T-helper 17 cell (primary cell): ENCODE measurements around the gene TLE7. TPM values are rescaled to one million over a fixed set of nuclear protein-coding genes. Genes with fewer than 3 reads are reported as not detected.

Experiments used
- ATAC-seq: fragments of 150-1000 bp; cut with Tn5 transposase; 2 replicates; pipeline ENCODE4 v1.10.0; 2021; ENCODE audit warnings: mild to moderate bottlenecking, moderate library complexity
- DNase-seq, 3 donors: peaks; one replicate each; pipeline versions ENCODE4 v3.0.0 to v3.0.0-alpha.2; 2020 to 2021
- H3K9me3 ChIP-seq: one replicate; pipeline ENCODE4 v1.7.0; 2013; ENCODE audit warnings: low read length, mild to moderate bottlenecking; ENCODE audit not compliant: control insufficient read depth, poor library complexity, severe bottlenecking
- H3K27ac Mint-ChIP-seq: one replicate; pipeline ENCODE4 v1.8.0; 2022; ENCODE audit warnings: mild to moderate bottlenecking, moderate library complexity, mixed read lengths
- H3K27me3 Mint-ChIP-seq: one replicate; pipeline ENCODE4 v1.8.0; 2022; ENCODE audit warnings: mixed read lengths
- H3K36me3 Mint-ChIP-seq: one replicate; pipeline ENCODE4 v1.8.0; 2022; ENCODE audit warnings: low read depth, mixed read lengths
- H3K4me1 Mint-ChIP-seq: one replicate; pipeline ENCODE4 v1.8.0; 2022; ENCODE audit warnings: mild to moderate bottlenecking, mixed read lengths
- H3K4me3 Mint-ChIP-seq: one replicate; pipeline ENCODE4 v1.8.0; 2022; ENCODE audit warnings: mild to moderate bottlenecking, moderate library complexity, mixed read lengths
- total RNA-seq, 4 donors: library from RNA in 2 of 4; stranded (reverse) in 2 of 4; gene quantifications; one replicate each; pipeline ENCODE4 v1.2.3 and lab custom pipeline; 2022 to 2026

Gene TLE7
- total RNA-seq (not detected), total RNA-seq (lab: John Stamatoyannopoulos, UW) (0 reads per million in 2 donors)

DNA sequence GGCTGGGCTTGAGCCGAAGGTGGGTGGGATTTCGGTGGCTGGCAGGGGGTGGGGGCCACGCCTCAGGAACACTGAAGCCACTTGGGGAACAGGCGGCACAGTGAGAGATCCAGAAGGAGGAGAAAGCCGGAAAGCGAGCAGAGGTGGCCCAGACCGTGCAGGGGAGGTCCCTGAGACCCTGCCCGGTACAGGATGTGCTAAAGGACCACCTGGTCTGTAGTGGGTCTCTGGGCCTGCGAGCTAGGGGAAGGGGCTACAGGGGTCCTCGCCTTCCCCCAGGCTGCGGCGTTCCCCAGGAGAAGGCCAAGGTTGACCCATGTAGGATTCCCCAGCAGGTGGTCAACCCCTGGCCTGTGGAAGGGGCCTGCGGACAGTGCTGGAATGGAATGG is at the start of gene TLE7:
TLE7 (minus strand) TSS at position 4 of the 390 bp plus-strand sequence. CDS start 8,730 bp downstream, outside the sequence.
- Mint-ChIP-seq H3K27ac (no peak within 1 kb of the TSS), H3K4me3 (no peak within 1 kb of the TSS), H3K27me3 (peaks cover 20% of the 10 kb centered on the region), H3K4me1 (no peaks in the 10 kb centered on the region), H3K36me3 (peaks cover 3% of the 10 kb centered on the region)
- ATAC-seq (no peak), DNase-seq (no peak)
- peaks cover 7% of the 10 kb centered on the region for H3K9me3 ChIP-seq

DNA sequence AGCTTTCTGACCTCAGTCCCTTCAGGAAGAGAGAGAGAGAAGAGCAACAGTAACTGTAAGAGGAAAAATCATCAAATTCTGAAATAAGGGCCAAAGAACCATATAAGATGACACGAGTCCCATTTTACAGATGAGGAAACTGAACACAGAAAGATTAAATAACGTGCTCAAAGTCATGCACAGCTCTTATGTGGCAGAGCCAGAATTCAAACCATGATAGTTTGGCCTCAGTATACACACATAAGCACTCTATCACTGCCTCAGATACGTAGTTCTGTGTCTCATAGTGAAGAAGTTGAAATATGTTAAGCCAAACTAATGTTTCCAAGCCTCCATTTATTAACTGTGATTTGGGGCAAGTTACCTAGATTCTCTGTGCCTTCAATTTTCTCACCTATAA is 49.2 kb upstream of the TLE7 start:
- Mint-ChIP-seq H3K4me1 (no peaks in the 10 kb centered on the region), H3K4me3 (no peak overlapping the region), H3K27me3 (peaks cover 15% of the 10 kb centered on the region), H3K36me3 (no peaks in the 10 kb centered on the region), H3K27ac (no peak overlapping the region)
- DNase-seq (no peak), ATAC-seq (no peak)
- H3K9me3 ChIP-seq: no peaks in the 10 kb centered on the region

DNA sequence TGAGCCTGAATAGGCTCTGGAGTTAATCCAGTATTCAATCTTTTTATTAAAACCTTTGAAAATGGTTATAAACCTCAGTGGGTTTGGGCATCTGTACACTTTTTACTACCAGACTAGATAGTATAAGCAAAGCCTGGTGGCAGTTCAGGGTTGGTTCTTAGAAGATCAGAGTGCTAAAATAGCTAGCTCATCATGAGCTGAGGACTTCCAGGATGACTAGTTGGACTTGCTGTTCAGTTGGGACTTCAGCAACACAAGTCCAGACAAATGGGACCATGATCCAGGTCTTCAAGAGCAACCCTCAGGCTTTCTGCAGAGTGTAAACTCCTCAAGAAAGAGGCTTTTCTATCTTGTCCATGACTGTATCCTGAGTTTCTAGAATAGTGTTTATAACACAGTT is 48.5 kb upstream of the TLE7 start:
- H3K4me1 Mint-ChIP-seq: no peaks in the 10 kb centered on the region

DNA sequence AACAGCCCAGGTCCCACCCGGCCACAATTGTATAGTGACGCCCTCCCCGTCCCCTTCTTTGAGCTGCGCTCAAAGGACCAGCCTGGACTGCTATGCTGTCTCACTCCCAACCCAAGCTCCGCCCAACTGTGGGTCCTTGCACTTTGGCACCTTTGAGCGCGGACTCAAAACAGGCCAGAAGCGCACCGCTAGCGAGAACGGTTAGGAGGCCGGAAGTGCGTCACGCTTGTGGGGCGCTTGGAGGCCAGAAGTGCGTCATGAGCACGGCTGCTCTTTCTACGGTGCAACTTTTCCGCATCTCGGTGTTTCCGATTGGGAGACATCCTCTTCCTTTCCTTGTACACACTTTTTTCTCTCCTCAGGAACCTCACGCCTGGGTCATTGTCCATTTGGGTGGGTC is 47.3 kb upstream of the TLE7 start, which contains the start of gene ZNF19:
ZNF19 (minus strand) TSS at position 203 of the 400 bp plus-strand sequence. CDS start 7,210 bp downstream, outside the sequence.
- H3K27me3 Mint-ChIP-seq: peaks cover 15% of the 10 kb centered on the region
- ATAC-seq: no peak
- no peak for DNase-seq
- H3K36me3 Mint-ChIP-seq: no peaks in the 10 kb centered on the region
- H3K27ac Mint-ChIP-seq: no peak within 1 kb of the TSS
- no peaks in the 10 kb centered on the region for H3K9me3 ChIP-seq
- H3K4me3 Mint-ChIP-seq: no peak within 1 kb of the TSS
- peaks cover 4% of the 10 kb centered on the region for H3K4me1 Mint-ChIP-seq

More for the DNA sequence above, 48.5 kb upstream of the TLE7 start:
- Mint-ChIP-seq H3K27ac (no peak overlapping the region), H3K4me3 (no peak overlapping the region), H3K36me3 (no peaks in the 10 kb centered on the region), H3K27me3 (peaks cover 15% of the 10 kb centered on the region)
- no peaks in the 10 kb centered on the region for H3K9me3 ChIP-seq
- no peak for ATAC-seq
- DNase-seq: no peak

DNA sequence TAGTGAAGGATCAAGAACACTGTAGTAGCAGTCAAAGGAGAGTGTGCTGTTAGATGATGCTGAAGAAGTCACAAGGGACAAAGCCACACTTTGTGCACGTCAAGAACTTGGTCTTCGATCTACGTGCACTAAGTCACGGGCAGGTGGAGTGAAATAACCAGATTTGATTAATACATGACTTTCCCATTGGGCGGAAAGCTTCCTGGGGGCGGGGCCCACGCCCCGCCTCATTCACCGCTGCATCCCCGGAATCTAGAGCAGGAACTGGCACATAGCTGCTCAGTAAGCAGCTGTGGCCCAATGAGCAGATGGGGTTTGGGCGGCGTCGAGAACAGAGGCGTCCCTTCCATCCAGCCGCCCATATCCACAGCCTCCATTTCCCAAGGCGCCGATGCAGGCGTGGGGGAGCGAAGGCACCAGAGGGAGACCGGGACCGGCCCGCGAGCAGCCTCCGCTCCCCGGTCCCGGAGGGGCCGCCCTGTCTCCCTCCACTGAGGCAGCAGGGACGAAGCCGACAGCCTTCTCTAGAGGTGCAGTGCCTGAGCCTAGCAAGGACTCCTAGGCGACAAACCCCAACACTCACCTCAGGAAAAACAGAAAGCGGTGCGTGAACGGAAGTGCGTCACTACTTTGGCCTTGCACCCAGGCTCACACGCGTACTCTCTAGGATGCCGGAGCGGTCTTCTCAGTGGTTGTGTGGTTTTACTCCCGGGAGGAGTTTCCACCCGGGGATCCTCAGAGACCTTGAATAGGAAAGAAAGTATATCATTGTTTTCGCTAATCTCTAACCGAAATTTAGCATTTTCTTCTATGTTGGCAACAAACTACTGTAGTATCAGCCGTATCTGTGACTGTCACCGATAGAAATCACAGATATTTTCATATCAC is 42.4 kb upstream of the TLE7 start:
- H3K4me3 Mint-ChIP-seq: peak overlapping the region; percentile 90
- H3K9me3 ChIP-seq: no peaks in the 10 kb centered on the region
- H3K36me3 Mint-ChIP-seq: peaks cover 7% of the 10 kb centered on the region
- H3K4me1 Mint-ChIP-seq: peaks cover 17% of the 10 kb centered on the region
- DNase-seq (peak; percentile 55 to 75 (median 64)), ATAC-seq (peak; percentile 88)
- peaks cover 10% of the 10 kb centered on the region for H3K27me3 Mint-ChIP-seq
- H3K27ac Mint-ChIP-seq: peak overlapping the region; percentile 95

DNA sequence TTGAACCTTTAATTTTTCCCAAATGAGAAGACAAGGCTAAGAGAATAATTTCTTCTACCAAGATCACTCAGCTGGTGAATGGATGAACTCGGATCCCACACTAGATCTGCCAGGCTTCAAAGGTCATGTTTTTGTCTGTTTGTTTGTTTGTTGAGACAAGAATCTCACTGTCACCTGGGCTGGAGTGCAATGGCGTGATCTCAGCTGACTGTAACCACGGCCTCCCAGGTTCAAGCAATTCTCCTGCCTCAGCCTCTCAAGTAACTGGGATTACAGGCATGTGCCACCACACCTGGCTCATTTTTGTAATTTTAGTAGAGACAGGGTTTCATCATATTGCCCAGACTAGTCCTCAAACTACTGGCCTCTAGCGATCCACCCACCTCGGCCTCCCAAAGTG is 40.7 kb upstream of the TLE7 start:
- Mint-ChIP-seq H3K27me3 (peaks cover 6% of the 10 kb centered on the region), H3K4me1 (peaks cover 18% of the 10 kb centered on the region), H3K36me3 (peaks cover 10% of the 10 kb centered on the region), H3K27ac (peak overlapping the region; percentile 69), H3K4me3 (no peak overlapping the region)
- H3K9me3 ChIP-seq: no peaks in the 10 kb centered on the region
- DNase-seq: no peak
- ATAC-seq: no peak

DNA sequence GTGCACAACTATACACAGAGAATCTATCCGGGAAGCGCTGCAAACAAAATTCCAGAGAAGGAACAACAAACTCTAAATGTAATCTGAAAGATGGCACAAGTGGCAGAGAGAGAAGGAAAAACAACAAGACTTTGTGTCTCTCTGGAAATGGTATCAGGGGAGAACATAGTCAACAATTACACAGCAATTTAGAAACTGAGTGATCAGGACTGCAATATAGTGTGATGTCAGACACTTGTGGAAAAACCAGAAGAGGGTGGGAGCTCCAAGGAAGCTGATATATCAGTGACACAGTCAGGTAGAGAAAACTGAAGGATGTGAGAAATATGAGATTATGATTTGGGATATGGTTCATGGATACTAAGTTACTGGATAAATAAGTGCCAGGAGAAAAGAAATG is 39.1 kb upstream of the TLE7 start:
- peaks cover 20% of the 10 kb centered on the region for H3K36me3 Mint-ChIP-seq
- DNase-seq: no peak
- ATAC-seq: no peak
- H3K27ac Mint-ChIP-seq: peak overlapping the region; percentile 77
- no peaks in the 10 kb centered on the region for H3K27me3 Mint-ChIP-seq
- no peaks in the 10 kb centered on the region for H3K9me3 ChIP-seq
- H3K4me3 Mint-ChIP-seq: no peak overlapping the region
- H3K4me1 Mint-ChIP-seq: peaks cover 18% of the 10 kb centered on the region

DNA sequence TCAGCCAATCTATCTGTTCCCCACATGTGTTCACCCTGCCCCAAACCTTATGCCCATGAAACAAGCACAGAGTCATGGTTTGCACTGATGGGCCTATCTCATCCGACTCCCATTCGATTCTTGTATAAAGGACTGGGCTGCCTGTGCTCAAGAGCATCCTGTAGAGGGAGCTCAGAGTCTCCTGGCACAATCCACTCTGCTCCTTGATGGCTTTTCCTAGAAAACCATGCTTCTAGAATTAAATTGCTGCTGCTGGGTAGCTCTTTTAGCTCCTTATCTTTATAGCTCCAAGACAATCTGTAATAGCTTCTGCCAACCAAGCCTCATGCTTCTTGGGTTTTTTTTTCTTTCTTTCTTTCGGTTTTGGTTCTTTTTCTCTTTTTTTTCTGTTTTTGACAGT is 37.6 kb upstream of the TLE7 start:
- Mint-ChIP-seq H3K36me3 (peaks cover 20% of the 10 kb centered on the region), H3K4me1 (peaks cover 14% of the 10 kb centered on the region), H3K27me3 (no peaks in the 10 kb centered on the region), H3K4me3 (no peak overlapping the region), H3K27ac (no peak overlapping the region)
- DNase-seq (no peak), ATAC-seq (no peak)
- H3K9me3 ChIP-seq: no peaks in the 10 kb centered on the region

DNA sequence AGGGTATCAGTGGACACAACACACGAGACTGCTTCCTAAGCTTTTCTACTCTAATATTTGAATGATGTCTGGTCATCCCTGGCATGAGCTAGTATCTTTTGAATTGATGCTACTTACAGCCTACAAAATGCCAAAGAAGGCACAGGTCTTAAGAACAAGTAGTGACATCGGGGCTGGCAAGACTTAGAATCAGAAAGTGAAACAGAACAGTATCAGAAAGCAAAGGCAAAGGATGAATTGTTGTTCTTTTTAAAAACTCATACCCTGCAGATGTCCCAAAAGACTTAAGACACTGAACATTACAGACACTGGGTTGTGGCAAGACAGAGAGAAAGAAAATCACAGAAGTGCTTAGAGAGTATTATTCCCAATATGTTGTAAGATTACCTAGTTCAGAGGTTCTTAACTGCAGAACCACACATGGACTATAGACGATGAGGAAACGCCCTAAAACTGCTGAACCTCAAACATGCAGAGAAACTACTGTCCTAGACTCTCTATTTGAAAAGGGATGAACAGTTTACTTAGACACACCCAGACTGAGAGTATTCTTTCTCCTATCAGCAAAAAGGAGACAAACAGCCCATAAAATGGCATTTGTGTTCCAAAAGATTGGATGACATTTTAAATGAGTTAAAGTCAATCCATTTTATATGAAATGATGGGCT is 34.7 kb upstream of the TLE7 start:
- Mint-ChIP-seq H3K4me3 (no peak overlapping the region), H3K27me3 (no peaks in the 10 kb centered on the region), H3K36me3 (peaks cover 25% of the 10 kb centered on the region), H3K4me1 (peaks cover 6% of the 10 kb centered on the region), H3K27ac (no peak overlapping the region)
- ATAC-seq: no peak
- no peaks in the 10 kb centered on the region for H3K9me3 ChIP-seq
- no peak for DNase-seq

DNA sequence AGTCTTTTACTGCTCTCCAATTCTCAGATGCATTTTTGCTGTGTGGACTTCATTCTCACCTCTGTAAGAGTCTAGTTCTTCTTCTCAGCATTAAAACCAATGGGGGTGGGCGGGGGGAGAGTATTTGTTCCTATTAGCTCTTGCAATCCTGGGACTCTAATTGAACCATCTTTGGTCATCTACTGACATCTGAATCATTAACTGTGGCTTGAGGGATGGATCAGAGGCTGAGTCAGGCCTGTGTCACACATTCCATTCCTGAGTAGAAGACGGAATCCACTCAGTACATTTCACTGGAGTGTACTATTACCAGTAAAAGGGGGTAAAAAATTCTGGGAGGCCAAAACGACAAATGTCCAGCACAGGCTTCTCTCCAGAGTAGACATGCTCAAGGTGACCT is 33.0 kb upstream of the TLE7 start:
- no peak overlapping the region for H3K4me3 Mint-ChIP-seq
- ATAC-seq (no peak), DNase-seq (no peak)
- no peaks in the 10 kb centered on the region for H3K27me3 Mint-ChIP-seq
- peaks cover 20% of the 10 kb centered on the region for H3K36me3 Mint-ChIP-seq
- no peak overlapping the region for H3K27ac Mint-ChIP-seq
- H3K4me1 Mint-ChIP-seq: peaks cover 2% of the 10 kb centered on the region
- no peaks in the 10 kb centered on the region for H3K9me3 ChIP-seq

DNA sequence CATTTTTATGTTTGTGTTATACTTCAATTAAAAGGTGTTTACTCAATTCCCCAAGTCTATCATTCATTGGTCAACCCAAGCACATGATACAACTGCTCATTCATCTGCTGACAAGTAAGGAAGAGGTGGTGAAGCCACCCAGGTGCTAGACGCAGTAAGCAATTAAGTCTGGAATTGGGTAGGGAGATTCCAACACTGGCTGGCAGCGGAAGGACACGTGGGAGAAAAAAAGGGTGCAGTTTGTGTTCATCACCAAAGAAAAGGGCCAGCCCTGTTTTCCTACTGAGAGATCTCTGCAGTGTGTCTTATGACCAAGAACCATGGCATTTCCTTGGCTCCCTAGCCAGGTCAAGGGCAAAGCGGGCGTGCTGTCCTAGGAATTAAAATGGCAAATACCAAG is 32.0 kb upstream of the TLE7 start:
- Mint-ChIP-seq H3K36me3 (peaks cover 23% of the 10 kb centered on the region), H3K4me1 (no peaks in the 10 kb centered on the region), H3K27ac (no peak overlapping the region), H3K27me3 (no peaks in the 10 kb centered on the region), H3K4me3 (no peak overlapping the region)
- no peak for DNase-seq
- no peak for ATAC-seq
- H3K9me3 ChIP-seq: no peaks in the 10 kb centered on the region

DNA sequence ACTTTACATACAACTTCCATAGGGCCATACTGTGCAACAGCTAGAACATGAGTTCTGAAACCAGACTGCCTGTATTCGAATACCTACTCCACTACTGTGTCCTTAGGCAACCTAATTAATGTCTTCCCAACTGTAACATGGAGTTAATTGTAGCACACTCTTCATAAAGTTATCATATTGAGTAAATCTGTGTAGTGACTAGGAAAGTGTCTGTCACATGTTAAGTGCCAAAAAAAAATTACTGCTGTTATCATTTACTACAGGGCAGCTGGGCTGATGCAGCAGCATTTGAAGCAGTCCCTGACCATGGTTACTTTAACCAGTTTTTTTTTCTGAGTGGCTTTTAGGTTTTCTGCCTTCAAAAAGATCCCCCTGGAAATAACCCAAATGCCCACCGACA is 31.1 kb upstream of the TLE7 start:
- ATAC-seq (no peak), DNase-seq (no peak)
- H3K9me3 ChIP-seq: no peaks in the 10 kb centered on the region
- Mint-ChIP-seq H3K4me1 (no peaks in the 10 kb centered on the region), H3K4me3 (no peak overlapping the region), H3K27me3 (no peaks in the 10 kb centered on the region), H3K36me3 (peaks cover 23% of the 10 kb centered on the region), H3K27ac (no peak overlapping the region)

DNA sequence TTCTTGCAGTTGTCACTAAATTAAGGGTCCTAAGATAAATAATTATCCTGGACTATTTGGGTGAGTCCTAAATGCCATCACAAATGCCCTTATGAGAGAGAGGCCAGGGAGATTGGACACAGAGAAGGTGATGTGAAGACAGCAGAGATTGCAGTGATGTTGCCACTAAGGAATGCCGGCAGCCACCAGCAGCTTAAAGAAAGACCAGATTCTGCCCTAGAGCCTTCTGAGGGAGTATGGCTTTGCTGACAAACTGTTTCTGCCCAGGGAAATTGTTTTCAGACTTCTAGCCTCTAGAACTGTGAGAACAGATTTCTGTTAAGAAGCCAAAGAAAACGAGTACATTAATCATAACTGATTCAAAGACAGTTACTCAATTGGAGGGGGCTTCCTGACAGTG is 30.2 kb upstream of the TLE7 start:
- H3K4me3 Mint-ChIP-seq: no peak overlapping the region
- no peaks in the 10 kb centered on the region for H3K9me3 ChIP-seq
- H3K36me3 Mint-ChIP-seq: peaks cover 16% of the 10 kb centered on the region
- no peak for ATAC-seq
- H3K27me3 Mint-ChIP-seq: no peaks in the 10 kb centered on the region
- no peaks in the 10 kb centered on the region for H3K4me1 Mint-ChIP-seq
- DNase-seq: no peak
- H3K27ac Mint-ChIP-seq: no peak overlapping the region
